ENCODE measurements around the gene UNKL.
A peak's percentile ranks its signal among the peaks of the same experiment; 100 is the strongest.
"Not testable (repeated sequence)": the region's sequence is repeated elsewhere in the genome, so short reads cannot be mapped to it uniquely, and the experiment has no call there.

Gene UNKL

GRCh38 chr16:1338855-1339675 lies 75.4 kb downstream of the UNKL start:
- DNase-seq (ENCODE audit: low read depth in 3 of 3), result no peak

GRCh38 chr16:1338119-1338730 lies 76.3 kb downstream of the UNKL start:
- DNase-seq (ENCODE audit: low read depth in 3 of 3), result no peak

GRCh38 chr16:1337486-1337885 lies 77.0 kb downstream of the UNKL start:
- no peak for DNase-seq (ENCODE audit: low read depth in 3 of 3)

GRCh38 chr16:1336619-1337018 lies 77.9 kb downstream of the UNKL start:
- no peak for DNase-seq (ENCODE audit: low read depth in 3 of 3)

- DNase-seq (ENCODE audit: low read depth in 3 of 3), result no peak
Observed at GRCh38 chr16:1335996-1336395, 78.5 kb downstream of the UNKL start.

GRCh38 chr16:1335211-1335971 lies 79.1 kb downstream of the UNKL start:
- no peak for DNase-seq (ENCODE audit: low read depth in 3 of 3)

- no peak for DNase-seq (ENCODE audit: low read depth in 3 of 3)
Observed at GRCh38 chr16:1334739-1335138, 79.8 kb downstream of the UNKL start.

GRCh38 chr16:1333854-1334700 lies 80.4 kb downstream of the UNKL start:
- no peak for DNase-seq (ENCODE audit: low read depth in 3 of 3)

- peak in 1 of 3 experiments; percentile 34 for DNase-seq (ENCODE audit: low read depth in 3 of 3)
Observed at GRCh38 chr16:1333149-1333812, 81.2 kb downstream of the UNKL start, which contains the start of gene BAIAP3. Gene BAIAP3, plus strand, starts transcription at chr16:1333645. Its CDS starts 4,905 bp downstream, at chr16:1338550.

GRCh38 chr16:1332618-1333148 lies 81.8 kb downstream of the UNKL start:
- DNase-seq (ENCODE audit: low read depth in 3 of 3), result no peak

GRCh38 chr16:1331712-1332617 lies 82.5 kb downstream of the UNKL start:
- DNase-seq (ENCODE audit: low read depth in 3 of 3), result no peak

- DNase-seq (ENCODE audit: low read depth in 3 of 3), result no peak
Observed at GRCh38 chr16:1330931-1331711, 83.4 kb downstream of the UNKL start.

- peak in 1 of 3 experiments; percentile 31 for DNase-seq (ENCODE audit: low read depth in 3 of 3)
Observed at GRCh38 chr16:1330260-1330914, 84.1 kb downstream of the UNKL start.

GRCh38 chr16:1328961-1329360 lies 85.5 kb downstream of the UNKL start:
- not testable (repeated sequence) for DNase-seq (ENCODE audit: low read depth in 3 of 3)

- not testable (repeated sequence) for DNase-seq (ENCODE audit: low read depth in 3 of 3)
Observed at GRCh38 chr16:1328136-1328535, 86.4 kb downstream of the UNKL start.

- no peak for DNase-seq (ENCODE audit: low read depth in 3 of 3)
Observed at GRCh38 chr16:1327619-1327947, 86.9 kb downstream of the UNKL start.

GRCh38 chr16:1326946-1327618 lies 87.4 kb downstream of the UNKL start:
- DNase-seq (ENCODE audit: low read depth in 3 of 3), result no peak

- DNase-seq (ENCODE audit: low read depth in 3 of 3), result no peak
Observed at GRCh38 chr16:1326391-1326790, 88.1 kb downstream of the UNKL start.
